Spinal cord (tissue), 10 donors: ENCODE measurements around the gene SPACA5B. TPM values are rescaled to one million over a fixed set of nuclear protein-coding genes. Genes with fewer than 3 reads are reported as not detected.
"Not testable (repeated sequence)": the region's sequence is repeated elsewhere in the genome, so short reads cannot be mapped to it uniquely, and the experiment has no call there.

Source experiments
- DNase-seq, 6 donors: peaks; one replicate each; pipeline versions ENCODE4 v3.0.0 to v3.0.0-alpha.2; 2013 to 2015; ENCODE audit warnings: low spot score in 6 of 6, low read depth in 4 of 6
- H3K27ac ChIP-seq: one replicate; pipeline ENCODE4 v1.5.1; 2013; ENCODE audit warnings: low read depth, low read length, control low read depth
- H3K27me3 ChIP-seq: one replicate; pipeline ENCODE4 v1.6.1; 2013; ENCODE audit warnings: low read length; ENCODE audit not compliant: control insufficient read depth, insufficient read depth
- H3K36me3 ChIP-seq: one replicate; pipeline ENCODE4 v1.6.1; 2013; ENCODE audit warnings: low read length; ENCODE audit not compliant: control insufficient read depth, insufficient read depth
- H3K4me1 ChIP-seq: one replicate; pipeline ENCODE4 v1.6.1; 2013; ENCODE audit warnings: low read length; ENCODE audit not compliant: control insufficient read depth, insufficient read depth
- H3K4me3 ChIP-seq: one replicate; pipeline ENCODE4 v1.5.1; 2013; ENCODE audit warnings: low read depth, low read length, control low read depth
- H3K9me3 ChIP-seq: one replicate; pipeline ENCODE4 v1.6.1; 2013; ENCODE audit warnings: low read length; ENCODE audit not compliant: control insufficient read depth, insufficient read depth
- WGBS: methylation state at CpG from one replicate; pipeline ENCODE4 v1.1.5; 2013; ENCODE audit warnings: missing lambda C conversion rate; ENCODE audit not compliant: insufficient coverage; 5-methylcytosine and 5-hydroxymethylcytosine counted together
- polyA plus RNA-seq, 2 donors: library from polyadenylated mRNA; unstranded; fragments of 120-200 nt; gene quantifications; one replicate each; pipeline ENCODE4 v1.2.1, GENCODE V29; 2013; ENCODE audit not compliant: insufficient read length in 2 of 2
- small RNA-seq: library from RNA; depleted of rRNA; stranded (forward); fragments of <200 nt; gene quantifications from one replicate; pipeline ENCODE3, GENCODE V24; 2014; ENCODE audit warnings: low replicate concordance
- total RNA-seq, 2 donors: library from RNA; depleted of rRNA in 1 of 2; stranded (reverse); fragments of 120-200 nt in 1 of 2; fragments of >200 nt in 1 of 2; gene quantifications; one replicate each; pipeline versions ENCODE4 v1.2.3 to v1.2.4, GENCODE V29; 2013 to 2014
- donor health status: healthy.

SPACA5B gene
- total and polyA plus RNA-seq, 4 donors, result not detected

GRCh38 chrX:48180811-48181210 lies 50.4 kb downstream of the SPACA5B start:
- no peak overlapping the region for H3K27ac ChIP-seq
- no peak for DNase-seq
- no peaks in the 10 kb centered on the region for H3K36me3 ChIP-seq
- no peaks in the 10 kb centered on the region for H3K27me3 ChIP-seq
- no peaks in the 10 kb centered on the region for H3K9me3 ChIP-seq
- H3K4me1 ChIP-seq, result no peaks in the 10 kb centered on the region
- 100% methylated on average over 1 of the region's 4 CpGs for WGBS
- H3K4me3 ChIP-seq, result no peak overlapping the region

- not testable (repeated sequence) for H3K4me3 ChIP-seq, H3K36me3 ChIP-seq, H3K27ac ChIP-seq, H3K9me3 ChIP-seq, H3K27me3 ChIP-seq, DNase-seq, H3K4me1 ChIP-seq
- 38% methylated on average over 3 of the region's 5 CpGs for WGBS
Measured at GRCh38 chrX:48181882-48182281, 51.5 kb downstream of the SPACA5B start.

Small RNA genes lying within 50 kb of the gene (small RNA-seq; reads per million reads assigned to genes)
- gene AC245047.7, result not detected
- gene RNU6-707P, result not detected

Other genes starting within 250 kb of the SPACA5B start
- gene ZNF182, start 126.6 kb upstream of the SPACA5B start, total RNA-seq, result 1 to 10 TPM; 6.4 to 6.8 TPM
- 1 to 10 TPM; 8.6 to 9.0 TPM for gene ZNF182, start 126.6 kb upstream of the SPACA5B start, polyA plus RNA-seq
- not detected for gene SPACA5, start 123.6 kb upstream of the SPACA5B start, total RNA-seq
- gene SPACA5, start 123.6 kb upstream of the SPACA5B start, polyA plus RNA-seq, result under 1 TPM in 1 of 2 donors, not detected in 1; 0.26 TPM
- 1 to 10 TPM; 4.7 to 6.2 TPM for gene ZNF630, start 59.0 kb upstream of the SPACA5B start, total RNA-seq
- 1 to 10 TPM; 4.4 to 4.8 TPM for gene ZNF630, start 59.0 kb upstream of the SPACA5B start, polyA plus RNA-seq
- not detected for gene SSX5, start 66.2 kb downstream of the SPACA5B start, total RNA-seq
- not detected for gene SSX5, start 66.2 kb downstream of the SPACA5B start, polyA plus RNA-seq
- gene SSX1, start 124.8 kb downstream of the SPACA5B start, total RNA-seq, result not detected
- not detected for gene SSX1, start 124.8 kb downstream of the SPACA5B start, polyA plus RNA-seq
- not detected for gene SSX3, start 226.1 kb downstream of the SPACA5B start, total RNA-seq
- not detected for gene SSX3, start 226.1 kb downstream of the SPACA5B start, polyA plus RNA-seq